GM19372 (cell line): ENCODE data around the gene PIP5KL1.
A peak's percentile ranks its signal among the peaks of the same experiment; 100 is the strongest.

Experiments
- ATAC-seq: cut with Tn5 transposase; IDR thresholded peaks from one replicate; pipeline ENCODE4 v1.9.1; 2021; ENCODE audit warnings: mild to moderate bottlenecking, low read depth, moderate library complexity; ENCODE audit not compliant: unreplicated experiment

The PIP5KL1 gene

DNA sequence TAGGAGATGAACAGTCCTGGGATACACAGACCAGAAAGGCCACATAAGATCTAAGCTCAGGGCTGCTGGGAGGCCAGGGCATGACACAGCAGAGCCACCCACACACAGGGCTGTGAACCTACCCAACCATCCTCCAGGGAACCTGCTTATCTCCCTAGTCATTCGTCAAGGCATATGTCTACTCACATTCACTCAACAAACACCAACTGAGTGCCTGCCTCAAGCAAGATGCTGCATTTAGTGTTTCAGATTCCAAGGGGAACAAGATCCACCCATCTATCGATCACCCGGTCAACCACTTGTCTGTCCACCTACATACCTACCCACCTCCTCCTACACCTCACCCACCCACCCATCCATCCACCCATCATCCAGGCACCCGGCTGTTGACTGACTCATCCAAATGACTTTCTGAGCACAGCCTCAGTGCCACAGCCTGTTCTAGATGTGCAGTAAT, 5.2 kb upstream of the PIP5KL1 start:
- ATAC-seq, result no peak

DNA sequence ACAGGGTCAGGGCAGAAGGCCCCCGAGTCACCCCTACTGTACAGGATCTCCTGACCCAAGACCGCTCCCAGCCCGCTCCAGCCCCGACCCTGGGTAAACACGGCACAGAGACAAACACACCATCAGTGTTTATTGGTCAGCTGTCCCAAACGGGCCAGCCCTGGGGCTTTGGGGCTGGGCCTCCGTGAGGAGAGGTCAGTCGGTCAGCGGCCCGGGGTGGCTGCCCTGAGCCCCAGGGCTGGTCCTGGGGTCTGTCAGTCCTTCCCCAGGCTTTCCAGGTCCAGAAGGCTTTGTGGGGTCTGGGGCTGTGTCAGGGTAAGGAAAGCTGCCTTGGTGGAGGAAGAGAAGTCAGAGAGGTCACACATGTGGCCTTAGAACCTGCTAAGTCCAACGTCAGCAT, 4.4 kb upstream of the PIP5KL1 start:
- ATAC-seq, result no peak

DNA sequence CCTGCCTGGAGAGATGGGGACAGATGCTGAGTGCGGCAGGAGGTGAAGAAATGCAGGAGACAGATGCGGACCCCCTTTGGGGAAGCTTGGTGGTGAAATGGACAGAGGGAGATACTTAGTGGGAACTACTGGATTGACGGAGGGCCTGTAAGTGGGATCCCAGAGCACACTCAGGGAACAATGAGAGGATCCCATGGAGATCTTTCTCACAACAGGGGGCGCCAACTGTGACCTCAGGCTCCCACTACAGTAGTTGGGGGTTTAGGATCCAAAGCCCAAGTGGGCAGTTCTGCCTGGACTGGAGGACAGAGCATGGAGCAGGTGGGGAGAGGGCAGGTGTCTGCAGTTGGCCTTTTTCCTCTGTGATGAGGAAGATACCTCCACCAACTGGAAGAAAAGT, 3.7 kb upstream of the PIP5KL1 start:
- no peak for ATAC-seq

DNA sequence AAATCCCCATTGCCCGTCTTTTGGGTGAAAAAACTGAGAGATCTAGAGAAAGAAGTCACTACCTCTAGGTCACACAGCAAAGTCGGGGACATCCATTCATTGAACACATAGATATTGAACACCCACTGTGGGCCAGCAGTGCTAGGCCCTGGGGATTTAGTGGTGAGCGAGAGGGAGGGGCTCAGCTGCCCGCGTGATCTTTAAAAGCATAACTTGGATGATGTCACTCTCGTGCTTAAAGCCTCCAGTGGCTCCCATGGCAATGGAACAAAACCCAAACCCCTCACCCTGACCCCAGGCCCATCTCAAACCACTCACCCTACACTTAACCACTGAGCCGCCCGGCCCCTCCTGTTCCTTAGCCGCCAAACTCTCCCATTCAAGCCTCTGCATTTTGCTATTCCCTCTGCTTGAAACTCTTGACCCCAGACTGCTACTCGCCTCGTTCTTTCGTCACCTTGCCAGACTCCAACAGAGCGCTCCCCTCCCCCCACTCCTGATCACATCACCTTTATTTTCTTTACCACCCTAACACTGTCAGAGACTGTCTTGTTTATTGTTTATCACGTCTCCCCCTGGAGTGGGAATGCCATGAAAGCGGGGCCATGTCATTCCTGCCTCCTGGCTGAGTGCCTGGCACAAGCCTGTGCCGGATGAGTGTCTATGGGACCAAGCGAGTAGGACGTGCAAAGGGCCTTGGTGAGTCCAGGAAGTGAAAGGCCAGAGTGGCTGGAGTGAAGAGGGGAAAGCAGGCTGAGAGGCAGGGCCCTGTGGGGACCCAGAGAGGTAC, 710 bp upstream of the PIP5KL1 start:
- peak; percentile 42 for ATAC-seq

DNA sequence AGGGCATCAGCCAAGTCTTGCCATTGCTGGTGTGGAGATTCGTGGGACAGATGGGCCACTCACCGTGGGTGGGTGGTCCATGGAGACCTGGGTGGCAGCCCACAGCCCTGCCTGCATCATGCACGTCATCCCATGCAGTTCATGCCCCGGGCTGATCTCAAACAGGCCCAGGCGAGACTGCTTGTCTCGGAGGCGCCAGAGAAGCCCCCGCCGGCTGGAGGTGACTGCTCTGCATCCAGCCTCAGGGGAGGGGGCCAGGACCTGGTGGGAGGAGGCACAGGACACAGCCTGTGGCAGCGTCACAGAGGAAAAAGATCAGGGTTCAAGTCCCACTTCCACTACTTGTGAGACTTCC, 975 bp downstream of the PIP5KL1 start:
- ATAC-seq, result no peak

DNA sequence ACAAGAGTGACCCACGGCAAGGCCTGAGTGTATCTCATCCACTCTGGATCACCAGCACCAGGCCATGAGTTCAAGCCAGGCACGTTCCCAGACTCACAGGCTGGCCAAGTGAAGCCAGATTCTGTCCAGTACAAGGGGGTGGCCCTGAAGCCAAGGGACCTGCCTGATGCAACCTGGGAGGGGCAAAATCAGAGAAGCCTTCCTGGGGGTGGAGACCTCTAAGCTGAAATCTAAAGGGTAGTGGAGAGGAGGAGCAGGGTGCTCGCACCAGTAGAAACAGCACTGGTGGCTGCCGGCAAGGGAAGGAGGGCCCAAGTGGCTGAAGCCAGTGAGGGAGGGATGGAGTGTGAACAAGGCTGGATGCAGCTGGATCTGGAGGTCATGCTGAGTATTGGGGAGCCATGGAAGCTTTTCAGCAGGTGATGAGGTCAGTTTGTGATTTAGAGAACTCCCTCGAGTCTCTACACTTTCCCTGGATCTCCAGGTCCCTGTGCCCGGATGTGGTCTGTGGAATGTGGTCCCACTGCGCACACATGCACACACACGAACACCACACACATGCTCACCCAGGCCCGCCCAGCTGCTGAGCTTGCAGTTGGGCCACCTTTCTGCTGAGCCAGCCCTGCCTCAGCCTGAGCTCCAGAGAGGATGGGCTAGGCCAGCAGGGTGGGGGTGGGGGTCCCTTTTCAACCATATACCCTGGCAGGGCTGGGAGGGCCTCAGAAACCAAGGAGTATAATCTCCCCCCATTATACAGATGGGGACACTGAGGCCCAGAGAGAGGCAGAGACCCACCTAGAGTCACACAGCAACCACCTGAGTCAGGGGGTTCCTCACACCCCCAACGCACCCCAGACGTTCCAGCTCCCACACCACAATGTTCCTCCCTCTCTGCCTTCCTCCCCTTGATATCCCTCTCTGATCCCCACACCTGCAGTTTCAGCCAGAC, 1.6 kb downstream of the PIP5KL1 start:
- no peak for ATAC-seq

DNA sequence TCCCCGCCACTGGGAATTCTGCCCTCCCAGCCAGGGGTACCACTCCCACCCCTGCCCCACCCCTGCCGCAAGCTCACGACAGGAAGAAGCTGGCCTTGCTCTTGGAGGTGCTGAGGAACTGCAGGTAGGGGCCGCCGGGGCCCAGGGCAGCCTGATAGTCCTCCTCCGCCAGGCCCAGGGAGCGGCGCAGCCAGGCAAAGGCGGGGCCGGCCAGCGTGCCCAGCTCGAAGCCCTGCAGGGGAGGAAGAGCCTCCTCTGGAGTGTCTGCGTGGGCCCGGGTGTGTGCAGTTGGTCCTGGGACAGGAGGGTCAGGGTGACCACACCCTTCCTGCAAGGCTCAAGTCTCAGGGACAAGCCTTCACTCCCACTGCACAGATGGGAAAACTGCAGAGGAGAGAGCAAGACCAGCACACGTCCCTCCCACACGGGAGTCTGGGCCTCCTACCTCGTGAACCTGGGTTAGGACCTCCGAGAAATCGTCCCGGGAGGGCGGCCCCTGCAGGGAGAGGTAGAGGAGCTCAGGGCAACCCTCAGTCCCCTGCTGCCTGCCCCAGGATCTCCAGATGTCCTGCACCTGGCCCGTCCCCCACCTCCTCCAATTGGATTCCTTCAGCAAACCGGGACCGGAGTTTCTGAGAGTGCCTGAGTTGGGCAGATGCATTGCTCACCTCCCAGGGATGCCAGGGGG, 2.4 kb downstream of the PIP5KL1 start:
- ATAC-seq, result no peak

DNA sequence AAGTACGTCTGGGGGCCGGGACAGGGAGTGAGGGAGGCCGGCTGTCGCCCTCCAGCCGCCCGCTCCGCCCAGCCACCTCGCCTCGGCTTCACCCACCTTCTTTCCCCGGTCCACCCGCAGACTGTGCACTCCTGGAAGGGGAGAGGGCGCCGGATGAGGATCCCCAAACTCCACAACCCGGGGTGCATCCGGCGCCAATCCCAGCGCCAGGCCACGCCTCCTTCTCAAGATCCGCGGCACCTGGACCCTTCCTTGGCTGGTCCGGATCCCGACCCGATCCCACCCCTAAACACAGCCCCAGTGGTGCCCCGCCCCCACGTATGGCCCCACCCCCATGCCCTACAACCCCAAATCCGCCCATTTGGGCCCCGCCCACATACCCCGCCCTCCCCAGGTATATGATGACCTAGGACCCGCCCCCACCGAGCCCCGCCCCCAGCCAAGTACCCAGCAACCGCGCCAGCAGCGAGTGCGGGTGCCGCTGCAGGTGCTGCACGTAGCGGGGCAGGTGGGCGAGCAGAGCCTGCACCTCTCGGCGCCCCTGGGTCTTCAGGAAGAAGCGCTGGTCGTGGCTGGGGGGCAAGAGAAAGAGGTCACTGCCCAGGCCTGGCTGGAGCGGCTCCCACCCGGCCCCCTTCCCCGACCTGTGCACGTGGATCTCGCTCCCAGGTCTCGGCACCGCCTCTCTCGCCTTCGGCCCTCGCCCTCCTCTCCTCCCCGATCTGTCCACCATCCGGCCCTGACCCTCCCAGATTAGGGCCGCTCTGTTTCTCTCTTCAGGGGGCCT, 3.2 kb downstream of the PIP5KL1 start:
- no peak for ATAC-seq

DNA sequence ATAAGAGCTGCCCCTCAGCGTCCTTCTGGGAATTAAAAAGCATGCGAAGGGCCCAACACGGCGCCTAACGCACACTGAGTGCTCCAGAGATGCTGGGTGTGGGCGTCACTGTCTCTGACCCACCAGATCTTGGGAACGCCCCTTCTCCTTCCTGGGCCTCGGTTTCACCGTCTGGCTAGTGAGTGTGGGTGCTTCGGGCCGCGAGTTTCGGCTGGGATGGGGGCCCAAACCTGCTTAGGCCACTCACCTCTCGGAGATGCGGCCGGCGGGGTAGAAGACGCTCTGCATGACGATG, 3.7 kb downstream of the PIP5KL1 start:
- ATAC-seq, result no peak

DNA sequence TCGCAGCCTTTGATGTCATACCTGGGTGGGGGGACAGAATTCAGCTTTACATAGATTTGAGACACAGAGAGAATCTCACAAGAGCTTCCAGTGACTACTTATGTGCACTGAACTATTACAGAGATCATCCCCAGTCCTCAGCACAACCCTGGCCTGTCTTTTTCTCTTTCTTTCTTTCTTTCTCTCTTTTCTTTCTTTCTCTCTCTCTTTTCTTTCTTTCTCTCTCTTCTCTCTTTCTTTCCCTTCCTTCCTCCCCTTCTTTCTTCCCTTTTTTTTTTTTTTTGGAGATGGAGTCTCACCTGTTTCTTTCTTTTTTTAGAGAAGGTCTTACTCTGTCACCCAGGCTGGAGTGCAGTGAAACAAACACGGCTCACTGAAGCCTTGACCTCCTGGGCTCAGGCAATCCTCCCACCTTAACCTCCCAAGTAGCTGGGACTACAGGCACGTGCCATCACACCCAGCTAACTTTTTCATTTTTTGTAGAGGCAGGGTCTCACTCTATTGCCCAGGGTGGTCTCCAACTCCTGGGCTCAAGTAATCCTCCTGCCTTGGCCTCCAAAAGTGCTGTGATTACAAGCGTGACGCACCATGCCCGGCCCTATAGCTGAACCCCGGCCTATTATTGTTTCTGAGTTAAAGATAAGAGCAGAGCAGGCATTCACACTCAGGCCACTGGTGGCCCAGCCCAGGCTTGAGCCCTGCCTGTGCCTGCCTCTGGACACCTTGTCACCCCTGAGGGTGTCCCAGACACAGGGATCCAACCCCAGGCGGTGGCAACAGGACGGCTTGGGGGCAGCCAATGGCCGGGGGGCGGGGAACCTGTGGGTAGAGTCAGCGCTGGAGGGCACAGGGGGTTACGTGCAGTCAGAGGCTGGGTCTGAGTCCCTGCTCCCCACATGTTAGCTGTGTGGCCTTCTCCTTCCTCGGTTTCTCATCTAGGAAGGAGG, 4.3 kb downstream of the PIP5KL1 start:
- ATAC-seq, result no peak

DNA sequence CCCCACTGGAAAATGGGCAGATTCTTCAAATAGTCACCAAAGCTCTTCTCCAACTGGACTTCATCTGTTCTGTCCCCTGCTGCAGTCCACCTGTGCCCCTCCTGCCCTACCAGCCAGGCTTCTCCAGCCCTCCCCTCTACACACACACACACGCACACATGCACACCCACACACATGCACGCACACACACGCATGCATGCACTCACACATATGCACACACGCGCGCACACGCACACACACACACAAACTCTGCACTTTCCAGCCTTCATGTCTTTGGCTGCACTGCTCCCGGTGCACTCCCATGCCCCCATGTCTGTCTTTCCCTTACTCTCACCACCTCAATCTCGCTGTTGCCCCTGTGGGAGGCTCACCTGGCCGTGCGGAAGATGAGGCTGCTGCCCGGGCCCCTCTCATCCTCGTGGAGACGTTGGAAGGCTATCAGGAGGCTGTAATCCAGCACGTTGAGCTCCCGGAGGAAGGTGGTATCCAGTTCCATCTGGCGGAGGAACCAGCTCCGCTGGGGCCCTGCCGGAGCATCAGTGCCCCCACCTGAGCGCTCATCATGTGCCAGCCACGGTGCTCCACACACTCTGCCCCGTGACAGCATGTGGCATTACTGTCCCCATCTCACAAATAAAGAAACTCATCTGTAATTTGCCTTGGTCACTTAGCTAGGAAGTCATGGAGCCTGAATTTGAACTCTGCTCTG, 5.7 kb downstream of the PIP5KL1 start:
- no peak for ATAC-seq

DNA sequence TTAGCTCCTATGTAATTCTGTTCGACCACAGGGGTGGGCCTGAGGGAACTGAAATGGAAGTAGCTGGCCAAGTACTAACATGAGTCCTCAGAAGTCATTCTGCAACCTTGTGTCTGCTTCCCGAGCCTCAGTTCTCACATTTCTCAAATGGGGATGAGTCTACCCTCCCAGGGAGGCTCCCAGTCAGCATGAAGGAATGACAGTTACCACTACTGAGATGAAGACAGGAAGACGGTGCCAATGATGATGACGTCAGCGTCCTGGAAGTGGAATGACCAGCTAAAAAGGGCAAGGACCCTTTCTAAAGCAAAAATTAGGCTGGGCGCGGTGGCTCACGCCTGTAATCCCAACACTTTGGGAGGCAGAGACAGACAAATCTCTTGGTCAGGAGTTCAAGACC, 6.8 kb downstream of the PIP5KL1 start:
- no peak for ATAC-seq

DNA sequence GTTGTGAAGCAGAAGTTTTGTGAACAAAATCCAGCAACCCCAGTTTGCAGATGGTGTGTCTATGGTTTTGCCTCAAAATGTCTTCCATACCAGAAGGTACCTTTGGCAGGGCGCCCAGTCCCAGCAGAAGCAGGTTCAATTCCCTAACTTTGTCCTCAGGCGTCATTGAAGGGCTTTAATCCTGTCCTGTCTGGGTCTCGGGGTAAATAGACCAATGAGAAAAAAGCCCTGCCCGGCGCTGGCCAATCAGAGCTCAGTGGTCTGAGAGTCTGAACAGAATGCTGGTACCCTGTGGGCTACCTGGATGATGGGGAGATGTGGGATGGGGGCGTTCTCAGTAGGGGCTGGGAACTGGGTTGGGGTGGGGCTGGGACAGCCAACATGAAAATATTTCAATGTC, 7.5 kb downstream of the PIP5KL1 start:
- no peak for ATAC-seq

DNA sequence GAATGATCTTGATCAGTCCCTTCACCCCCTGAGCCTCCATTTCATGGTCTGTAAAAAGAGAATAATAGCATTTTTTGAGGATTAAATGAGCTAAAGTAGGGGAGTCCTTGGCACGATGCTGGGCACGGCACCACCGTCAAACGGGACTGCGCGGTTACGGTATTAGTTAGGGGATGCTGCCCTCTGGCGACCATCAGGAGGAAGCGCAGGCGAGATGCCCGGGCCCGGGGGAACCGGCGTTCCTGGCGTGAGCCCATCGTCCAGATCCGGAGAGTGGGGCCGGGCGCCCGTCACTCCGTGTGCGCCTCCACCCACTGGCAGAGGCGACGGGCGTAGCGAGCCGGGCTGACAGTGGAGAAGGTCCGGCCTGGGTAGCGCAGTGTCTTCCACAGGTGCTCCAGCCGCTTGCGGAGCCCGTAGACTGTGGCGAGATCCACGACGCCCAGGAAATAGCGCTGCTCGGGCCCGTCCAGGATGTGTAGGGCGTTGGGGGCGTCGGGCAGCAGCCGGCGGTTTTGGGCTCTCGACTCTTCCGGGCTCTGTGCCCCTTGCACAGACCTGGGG, 8.9 kb downstream of the PIP5KL1 start:
- no peak for ATAC-seq

DNA sequence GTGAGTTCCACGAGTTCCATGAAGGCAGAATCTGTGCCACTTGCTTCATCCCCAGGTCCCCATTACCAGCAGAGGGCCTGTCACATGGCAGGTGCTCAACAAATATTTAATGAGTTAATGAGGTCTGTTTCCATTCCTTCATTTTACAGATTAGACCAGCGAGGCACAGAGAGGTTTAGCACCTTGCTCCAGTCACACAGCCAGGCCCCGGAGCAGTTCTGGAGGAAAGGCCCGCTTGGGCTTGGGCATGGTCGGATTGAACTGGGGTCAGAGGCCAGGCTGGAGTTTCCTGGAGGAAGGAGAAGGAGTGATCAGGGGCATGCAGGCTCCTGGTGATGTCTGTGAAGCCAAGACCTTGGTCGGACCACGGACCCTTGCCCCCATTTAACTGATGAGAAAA, 9.8 kb downstream of the PIP5KL1 start:
- ATAC-seq, result no peak

DNA sequence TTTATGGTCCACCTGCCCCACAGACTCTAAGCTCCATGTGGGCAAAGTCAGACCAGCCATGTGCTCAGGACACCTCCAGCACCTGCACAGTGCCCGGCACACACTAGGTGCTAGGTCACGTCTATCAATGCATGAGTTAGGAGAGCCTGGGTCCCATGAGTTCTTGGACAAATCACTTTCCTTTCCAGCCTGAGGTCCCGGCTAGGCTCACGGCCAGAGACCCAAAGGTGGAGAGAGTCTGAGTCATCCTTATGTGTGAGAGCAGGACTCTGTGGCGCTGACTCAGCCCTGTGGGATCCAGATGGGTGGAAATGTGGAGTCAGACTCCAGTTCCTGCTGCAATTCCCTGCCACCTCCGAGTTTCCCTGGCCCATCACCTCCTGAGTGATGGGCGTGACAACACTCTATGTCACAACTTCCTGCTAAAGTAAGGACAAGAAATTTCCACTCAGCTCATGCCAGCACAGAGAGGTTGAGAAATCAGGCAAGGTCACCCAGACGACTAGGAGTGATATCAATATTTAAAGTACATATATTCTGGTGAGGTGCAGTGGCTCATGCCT, 11.2 kb downstream of the PIP5KL1 start:
- ATAC-seq, result no peak

DNA sequence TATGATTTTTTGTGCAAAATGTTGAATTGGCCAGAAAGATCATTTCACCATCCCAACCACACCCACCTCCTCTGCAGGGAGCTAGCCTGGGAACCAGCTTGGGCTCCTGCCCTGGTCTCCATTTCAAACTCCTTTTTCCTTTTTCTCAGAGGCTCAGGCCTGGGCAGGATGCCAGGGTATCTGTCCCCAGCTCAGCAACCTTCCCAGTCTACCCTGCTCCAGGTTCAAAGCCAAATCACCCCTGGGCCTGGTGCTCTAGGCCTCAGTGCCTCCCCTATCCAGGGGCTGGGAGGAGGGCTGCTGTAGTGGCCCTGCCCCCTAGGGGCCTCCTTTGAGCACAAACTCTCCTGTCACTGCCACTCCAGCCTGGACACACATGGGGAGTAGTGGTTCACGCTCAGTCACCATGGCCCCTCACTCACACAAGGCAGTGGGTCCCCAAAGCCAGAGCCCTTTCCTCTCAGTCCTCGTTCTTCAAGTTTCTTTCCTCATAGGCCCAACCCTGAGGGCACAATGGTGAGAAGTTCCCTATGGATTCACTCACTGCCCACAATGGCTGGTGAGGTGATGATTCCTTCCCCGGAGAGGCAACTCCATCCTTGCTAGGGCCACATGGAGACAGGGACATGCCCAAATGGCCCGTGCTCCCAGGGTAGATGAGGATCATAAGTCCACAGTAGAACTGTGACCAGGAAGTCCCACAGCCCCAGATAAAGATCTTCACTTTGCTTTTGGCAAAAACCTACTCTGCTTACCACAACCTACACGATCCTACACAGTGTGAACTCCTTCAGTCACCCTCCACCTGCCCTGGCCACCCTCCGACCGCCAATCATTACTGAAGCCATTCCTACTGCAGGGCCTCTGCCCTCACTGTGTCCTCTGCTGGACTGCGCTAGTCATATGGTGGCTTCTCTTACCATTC, 12.1 kb downstream of the PIP5KL1 start:
- no peak for ATAC-seq
